ENCODE data around the gene FMNL1. TPM values are rescaled to one million over a fixed set of nuclear protein-coding genes. Genes with fewer than 3 reads are reported as not detected.
A peak's percentile ranks its signal among the peaks of the same experiment; 100 is the strongest.

FMNL1 gene
- total RNA-seq, 4 donors from 2014 or later: 0.22 to 5.2 (median 3.0) TPM

DNA sequence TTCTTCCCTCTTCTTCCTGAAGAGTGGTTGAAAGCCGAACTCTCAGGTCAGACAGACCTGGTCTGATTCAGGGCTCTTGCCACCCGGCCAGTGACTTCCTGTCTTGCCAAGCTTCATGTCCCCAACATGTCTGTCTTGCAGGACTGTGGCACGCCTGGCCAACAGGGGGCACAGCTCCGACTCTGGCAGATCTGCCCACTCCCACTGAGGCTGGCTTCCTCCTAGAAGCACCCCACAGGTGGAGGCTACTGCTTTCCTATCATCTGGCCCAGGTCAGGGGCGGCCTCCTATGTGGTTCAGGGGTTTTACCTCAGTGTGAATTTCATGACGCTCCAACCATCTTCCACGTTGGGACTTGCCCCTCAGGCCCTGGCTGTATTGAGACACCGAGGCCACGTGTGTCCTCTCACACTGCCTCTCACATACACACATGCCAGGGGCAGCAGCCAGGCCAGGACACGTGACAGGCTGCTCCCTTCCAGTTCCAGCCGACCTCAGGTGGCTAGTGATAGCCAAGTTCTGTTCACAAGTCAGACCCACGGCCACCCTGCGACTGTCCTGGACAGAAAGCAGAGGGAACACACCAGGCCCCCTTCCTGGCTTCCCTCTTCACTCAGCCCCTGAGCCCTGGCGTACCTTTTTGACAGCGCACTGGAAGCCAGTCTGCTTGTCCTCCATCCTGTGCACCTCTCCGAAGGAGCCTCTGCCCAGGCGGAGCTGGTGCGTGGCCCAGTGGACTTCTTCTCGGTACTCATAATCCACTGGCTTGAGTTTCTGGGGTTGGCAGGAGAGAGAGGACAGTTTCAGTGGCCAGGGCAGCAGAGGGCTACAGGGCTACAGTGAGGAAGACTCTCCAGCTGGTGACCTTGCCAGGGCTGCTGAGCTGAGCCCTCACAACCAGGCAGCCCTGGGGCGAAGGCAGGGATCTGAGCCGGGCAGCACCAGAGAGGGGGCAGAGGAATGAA lies 62.8 kb downstream of the FMNL1 start:
- peak; percentile 64 to 65 for ATAC-seq
- DNase-seq: peak; percentile 94 to 98
- peak; percentile 68 to 73 for TF ChIP-seq POLR2A (IDR thresholded peaks at IDR 0.05)
- TF ChIP-seq, protein P1, sequence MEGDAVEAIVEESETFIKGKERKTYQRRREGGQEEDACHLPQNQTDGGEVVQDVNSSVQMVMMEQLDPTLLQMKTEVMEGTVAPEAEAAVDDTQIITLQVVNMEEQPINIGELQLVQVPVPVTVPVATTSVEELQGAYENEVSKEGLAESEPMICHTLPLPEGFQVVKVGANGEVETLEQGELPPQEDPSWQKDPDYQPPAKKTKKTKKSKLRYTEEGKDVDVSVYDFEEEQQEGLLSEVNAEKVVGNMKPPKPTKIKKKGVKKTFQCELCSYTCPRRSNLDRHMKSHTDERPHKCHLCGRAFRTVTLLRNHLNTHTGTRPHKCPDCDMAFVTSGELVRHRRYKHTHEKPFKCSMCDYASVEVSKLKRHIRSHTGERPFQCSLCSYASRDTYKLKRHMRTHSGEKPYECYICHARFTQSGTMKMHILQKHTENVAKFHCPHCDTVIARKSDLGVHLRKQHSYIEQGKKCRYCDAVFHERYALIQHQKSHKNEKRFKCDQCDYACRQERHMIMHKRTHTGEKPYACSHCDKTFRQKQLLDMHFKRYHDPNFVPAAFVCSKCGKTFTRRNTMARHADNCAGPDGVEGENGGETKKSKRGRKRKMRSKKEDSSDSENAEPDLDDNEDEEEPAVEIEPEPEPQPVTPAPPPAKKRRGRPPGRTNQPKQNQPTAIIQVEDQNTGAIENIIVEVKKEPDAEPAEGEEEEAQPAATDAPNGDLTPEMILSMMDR (IDR thresholded peaks at IDR 0.05 in 4 of 5, conservative IDR thresholded peaks at IDR 0.05 in 1 of 5): peak; percentile 36 to 54 (median 52)
- intact Hi-C loops (cut with DNase I; ENCODE audit: low total_unique reads): loop anchor here (2.0 kb wide), 1 partner anchor 20 kb away; no protein-coding TSS in a partner anchor
- H3K27ac ChIP-seq: peak overlapping the region; percentile 88 to 100 (median 97)
- no peaks in the 10 kb centered on the region for H3K9me3 ChIP-seq
- peaks cover 0 to 22% of the 10 kb centered on the region in 2 donors for H3K36me3 ChIP-seq
- H3K4me1 ChIP-seq: peaks cover 67 to 75% of the 10 kb centered on the region in 2 donors
- H3K4me3 ChIP-seq: no peak overlapping the region
- no peaks in the 10 kb centered on the region for H3K27me3 ChIP-seq
- in situ Hi-C loops (cut with MboI; ENCODE audit: low sequenced_read_pairs in 4 of 4): loop anchor here in 1 of 4 donors (5.0 kb wide), 1 partner anchor 33 kb away; the partner anchor contains the start of gene MAP3K14

DNA sequence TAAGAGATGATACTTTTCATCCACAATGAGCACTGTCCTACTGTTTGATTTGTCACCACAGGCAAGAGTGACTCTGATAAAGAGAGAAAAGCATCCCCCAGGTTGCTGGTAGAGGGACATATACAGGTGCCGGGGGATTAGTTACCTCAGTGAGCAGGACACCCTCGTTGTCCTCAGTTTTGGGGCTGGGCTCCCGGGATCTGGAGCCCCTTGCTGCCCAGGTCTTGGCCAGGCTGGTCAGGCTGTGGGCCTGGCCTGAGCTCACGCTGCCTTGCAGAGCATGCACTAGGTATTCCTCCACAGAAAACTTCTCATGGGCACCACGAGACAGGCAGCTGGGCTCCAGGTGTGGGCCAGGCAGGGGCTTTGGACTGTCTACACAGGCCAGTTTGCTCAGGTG lies 64.6 kb downstream of the FMNL1 start:
- DNase-seq: no peak
- intact Hi-C loops (cut with DNase I; ENCODE audit: low total_unique reads) (no loop called here), in situ Hi-C loops (cut with MboI; ENCODE audit: low sequenced_read_pairs in 4 of 4) (no loop called here)
- H3K4me1 ChIP-seq: peaks cover 72 to 78% of the 10 kb centered on the region in 2 donors
- TF ChIP-seq POLR2A (IDR thresholded peaks at IDR 0.05): no peak
- TF ChIP-seq, protein P1 (IDR thresholded peaks at IDR 0.05 in 4 of 5, conservative IDR thresholded peaks at IDR 0.05 in 1 of 5): no peak
- ATAC-seq: no peak
- no peaks in the 10 kb centered on the region for H3K27me3 ChIP-seq
- no peaks in the 10 kb centered on the region for H3K9me3 ChIP-seq
- peak overlapping the region; percentile 88 to 100 (median 97) for H3K27ac ChIP-seq
- peaks cover 0 to 15% of the 10 kb centered on the region in 2 donors for H3K36me3 ChIP-seq
- no peak overlapping the region for H3K4me3 ChIP-seq

DNA sequence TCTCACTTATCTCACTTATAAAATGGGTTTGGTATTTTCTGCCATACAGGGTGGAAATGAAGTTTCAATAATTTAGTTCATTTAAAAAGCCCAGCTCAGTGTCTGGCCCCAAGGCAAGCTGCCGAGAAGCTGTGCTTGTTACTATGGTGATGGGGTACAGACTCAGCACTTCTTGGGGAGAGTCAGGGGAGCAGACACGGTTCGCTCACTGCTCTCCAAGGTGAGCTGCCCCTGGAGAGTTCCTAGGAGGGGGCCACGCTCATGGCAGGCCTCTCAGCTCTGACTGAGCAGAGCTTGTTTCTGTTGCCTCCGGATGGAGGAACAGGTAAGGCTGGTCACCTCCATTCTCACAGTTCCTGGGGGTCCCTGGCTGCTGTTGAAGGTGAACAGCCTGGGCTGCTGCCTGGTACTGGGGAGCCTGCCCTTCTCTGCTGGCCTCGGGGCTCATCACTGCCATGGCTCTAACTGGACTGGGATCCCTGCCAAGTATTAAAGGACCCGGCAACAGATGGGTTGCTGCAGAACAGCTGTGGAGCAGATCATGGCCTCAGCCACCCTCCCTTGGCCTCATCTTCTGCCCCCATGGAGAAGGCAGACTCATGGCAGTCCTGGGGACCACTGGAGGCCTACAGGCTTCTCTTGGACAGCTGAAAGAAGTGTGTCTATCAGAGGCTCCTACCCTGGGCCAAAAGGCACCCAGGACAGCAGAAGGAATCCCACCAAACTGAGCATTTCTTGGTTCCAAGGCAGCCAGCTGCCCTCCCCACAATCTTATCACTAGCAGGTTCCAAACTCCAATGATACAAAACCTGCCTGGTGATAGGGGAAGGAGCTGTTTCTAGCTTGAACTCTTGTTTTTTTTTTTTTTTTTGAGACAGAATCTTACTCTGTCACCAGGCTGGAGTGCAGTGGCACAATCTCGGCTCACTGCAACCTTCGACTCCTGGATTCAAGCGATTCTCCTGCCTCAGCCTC lies 66.1 kb downstream of the FMNL1 start:
- in situ Hi-C loops (cut with MboI; ENCODE audit: low sequenced_read_pairs in 4 of 4) (no loop called here), intact Hi-C loops (cut with DNase I; ENCODE audit: low total_unique reads) (no loop called here)
- Histone ChIP-seq H3K4me1 (peaks cover 79 to 82% of the 10 kb centered on the region in 2 donors), H3K9me3 (no peaks in the 10 kb centered on the region), H3K4me3 (no peak overlapping the region), H3K36me3 (peaks cover 0 to 15% of the 10 kb centered on the region in 2 donors), H3K27ac (peak overlapping the region; percentile 88 to 98 (median 94)), H3K27me3 (no peaks in the 10 kb centered on the region)
- ATAC-seq: no peak
- TF ChIP-seq POLR2A (IDR thresholded peaks at IDR 0.05): no peak
- TF ChIP-seq, protein P1 (IDR thresholded peaks at IDR 0.05 in 4 of 5, conservative IDR thresholded peaks at IDR 0.05 in 1 of 5): no peak
- no peak for DNase-seq

DNA sequence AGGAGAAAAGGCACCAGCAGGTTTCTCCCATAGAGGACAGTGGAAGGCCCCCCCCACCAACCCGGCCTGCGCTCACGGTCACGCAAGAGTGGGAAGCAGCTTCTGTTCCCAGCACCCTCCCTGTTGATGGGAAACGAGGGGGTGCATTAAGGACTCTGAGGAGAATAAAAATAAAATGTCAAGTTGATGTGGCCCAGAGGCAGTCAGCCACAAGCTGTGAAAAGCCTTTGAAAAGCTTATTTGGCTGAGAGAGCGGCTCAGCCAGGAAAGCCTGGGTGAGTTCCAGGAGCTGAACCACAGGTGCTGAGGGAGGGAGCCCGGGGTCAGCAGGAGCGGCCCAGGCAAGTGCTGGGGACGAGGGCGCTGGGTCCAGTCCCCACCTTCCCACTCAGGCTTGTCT lies 67.1 kb downstream of the FMNL1 start:
- Histone ChIP-seq H3K4me1 (peaks cover 82 to 85% of the 10 kb centered on the region in 2 donors), H3K36me3 (peaks cover 0 to 15% of the 10 kb centered on the region in 2 donors), H3K4me3 (no peak overlapping the region), H3K9me3 (no peaks in the 10 kb centered on the region), H3K27me3 (no peaks in the 10 kb centered on the region), H3K27ac (peak overlapping the region; percentile 88 to 98 (median 94))
- TF ChIP-seq, protein P1 (IDR thresholded peaks at IDR 0.05 in 4 of 5, conservative IDR thresholded peaks at IDR 0.05 in 1 of 5): no peak
- TF ChIP-seq POLR2A (IDR thresholded peaks at IDR 0.05): no peak
- in situ Hi-C loops (cut with MboI; ENCODE audit: low sequenced_read_pairs in 4 of 4) (no loop called here), intact Hi-C loops (cut with DNase I; ENCODE audit: low total_unique reads) (no loop called here)
- DNase-seq (peak in 1 of 2 donors; percentile 75), ATAC-seq (no peak)
